Erythroblast (primary cell): Measurements from ENCODE around the gene MRPS18C.

ENCODE experiments used
- GATA1 ChIP-seq: IDR thresholded peaks from 2 replicates; pipeline ENCODE4 v1.6.1; 2011; ENCODE audit warnings: low read depth, mild to moderate bottlenecking, control low read depth, low read length, moderate library complexity
- POLR2A ChIP-seq: IDR thresholded peaks from 2 replicates; pipeline ENCODE4 v1.6.1; 2011; ENCODE audit warnings: mild to moderate bottlenecking, low read length

DNA sequence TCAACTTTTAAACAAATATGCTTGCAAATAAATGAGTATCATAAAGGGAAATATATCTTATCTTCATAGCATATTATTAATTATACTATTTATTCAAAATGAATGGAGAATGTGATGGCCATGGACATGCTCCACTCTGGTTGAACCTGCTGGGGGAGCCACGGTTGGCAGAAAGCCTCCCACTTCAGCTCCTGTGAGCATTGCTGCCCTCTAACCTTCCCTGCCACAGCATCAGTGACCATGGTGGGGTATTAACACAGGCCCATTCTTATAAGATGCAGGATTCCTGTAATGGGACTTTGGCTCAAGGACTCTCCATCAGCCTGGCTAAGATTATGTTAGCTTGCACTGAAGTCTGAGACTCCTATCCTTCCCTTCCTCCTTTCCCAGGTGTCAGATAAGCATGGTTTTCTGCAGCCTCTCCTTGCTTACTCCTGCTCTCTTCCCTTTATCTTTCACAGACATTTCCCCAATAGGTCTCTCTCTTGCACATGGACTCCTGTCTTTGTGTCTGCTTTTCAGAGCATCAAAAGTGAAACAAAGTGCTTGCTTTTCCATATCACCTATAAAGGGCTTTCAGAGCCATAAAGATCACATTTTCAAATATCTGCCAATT, 34.0 kb downstream of the MRPS18C start:
- TF ChIP-seq POLR2A (no peak), GATA1 (no peak)
